Esophagus muscularis mucosa (tissue), 4 donors: ENCODE data around the gene STAMBP. TPM values are rescaled to one million over a fixed set of nuclear protein-coding genes. Genes with fewer than 3 reads are reported as not detected.

Source experiments
- DNase-seq: peaks from one replicate; pipeline ENCODE4 v3.0.0-alpha.2; 2017; ENCODE audit errors: extremely low spot score
- H3K27ac ChIP-seq, 4 donors: fragments of 200-600 bp; sonication (generic); replicated peaks in 1 of 4; 1 replicate in 3 of 4; 2 replicates in 1 of 4; pipeline ENCODE4 v1.5.1; 2016 to 2019; ENCODE audit warnings: mild to moderate bottlenecking in 1 of 4
- H3K27me3 ChIP-seq, 4 donors: fragments of 200-600 bp; sonication (generic); one replicate each; pipeline versions ENCODE4 v1.5.1 to v1.6.0; 2016 to 2019
- H3K36me3 ChIP-seq, 4 donors: fragments of 200-600 bp; sonication (generic); one replicate each; pipeline ENCODE4 v1.5.1; 2016 to 2019
- H3K4me1 ChIP-seq, 4 donors: fragments of 200-600 bp; sonication (generic); one replicate each; pipeline ENCODE4 v1.5.1; 2016 to 2019
- H3K4me3 ChIP-seq, 4 donors: fragments of 200-600 bp; sonication (generic); 1 replicate in 2 of 4; 2 replicates in 2 of 4; pipeline ENCODE4 v1.5.1; 2016 to 2019; ENCODE audit warnings: mild to moderate bottlenecking in 4 of 4, moderate library complexity in 1 of 4
- H3K9me3 ChIP-seq, 4 donors: fragments of 200-600 bp; sonication (generic); 1 replicate in 3 of 4; 2 replicates in 1 of 4; pipeline ENCODE4 v1.5.1; 2016 to 2019
- EP300 ChIP-seq: sonication (generic); formaldehyde crosslinking; IDR thresholded peaks from one replicate; pipeline ENCODE4 v1.6.1; 2017; ENCODE audit warnings: antibody characterized with exemption
- POLR2A ChIP-seq: fragments of 450-650 bp; IDR thresholded peaks from one replicate; pipeline ENCODE4 v1.6.1; 2017; ENCODE audit warnings: antibody characterized with exemption, moderate library complexity, mild to moderate bottlenecking, low read depth
- POLR2AphosphoS5 ChIP-seq, 2 donors: sonication (generic); formaldehyde crosslinking; IDR thresholded peaks; one replicate each; pipeline ENCODE4 v1.6.1; 2017; ENCODE audit warnings: antibody characterized with exemption in 2 of 2
- WGBS: methylation state at CpG from one replicate; pipeline ENCODE4 v1.1.5; 2018; 5-methylcytosine and 5-hydroxymethylcytosine counted together
- intact Hi-C: fragments of 100-400 bp; cut with DNase I; formaldehyde crosslinking; loops from one replicate; pipeline ENCODE4 v1.15.1; 2023
- total RNA-seq, 4 donors: library from RNA; depleted of rRNA; stranded (reverse); fragments of >200 nt; gene quantifications; one replicate each; pipeline versions ENCODE4 v1.1.0 to v1.2.1, GENCODE V29; 2016
- TF ChIP-seq, protein P1 (sequence below), 3 experiments: fragments of 200-600 bp in 2 of 3; fragments of 450-650 bp in 1 of 3; sonication (generic) in 2 of 3; IDR thresholded peaks; one replicate each; pipeline ENCODE4 v1.5.1; 2017 to 2019; ENCODE audit warnings: antibody characterized with exemption in 3 of 3, mild to moderate bottlenecking in 2 of 3, moderate library complexity in 1 of 3

Gene STAMBP
- total RNA-seq, 4 donors from 2014 or later, result 32.3 to 73.8 (median 34.1) TPM

GRCh38 chr2:73906847-73907505, 78.2 kb downstream of the STAMBP start:
- TF ChIP-seq POLR2AphosphoS5 (IDR thresholded peaks at IDR 0.05) (peak; percentile 43 to 78), EP300 (no peak)
- H3K4me3 ChIP-seq, result no peak overlapping the region
- no peaks in the 10 kb centered on the region for H3K27me3 ChIP-seq
- peaks cover 0 to 73% (median 42%) of the 10 kb centered on the region in 4 donors for H3K36me3 ChIP-seq
- WGBS, result 46% methylated on average over 5 of the region's 5 CpGs
- H3K9me3 ChIP-seq, result no peaks in the 10 kb centered on the region
- intact Hi-C loops, result no loop called here
- peak overlapping the region; percentile 59 to 94 (median 64) for H3K27ac ChIP-seq
- DNase-seq, result no peak
- H3K4me1 ChIP-seq, result peaks cover 0 to 45% (median 39%) of the 10 kb centered on the region in 4 donors

DNA sequence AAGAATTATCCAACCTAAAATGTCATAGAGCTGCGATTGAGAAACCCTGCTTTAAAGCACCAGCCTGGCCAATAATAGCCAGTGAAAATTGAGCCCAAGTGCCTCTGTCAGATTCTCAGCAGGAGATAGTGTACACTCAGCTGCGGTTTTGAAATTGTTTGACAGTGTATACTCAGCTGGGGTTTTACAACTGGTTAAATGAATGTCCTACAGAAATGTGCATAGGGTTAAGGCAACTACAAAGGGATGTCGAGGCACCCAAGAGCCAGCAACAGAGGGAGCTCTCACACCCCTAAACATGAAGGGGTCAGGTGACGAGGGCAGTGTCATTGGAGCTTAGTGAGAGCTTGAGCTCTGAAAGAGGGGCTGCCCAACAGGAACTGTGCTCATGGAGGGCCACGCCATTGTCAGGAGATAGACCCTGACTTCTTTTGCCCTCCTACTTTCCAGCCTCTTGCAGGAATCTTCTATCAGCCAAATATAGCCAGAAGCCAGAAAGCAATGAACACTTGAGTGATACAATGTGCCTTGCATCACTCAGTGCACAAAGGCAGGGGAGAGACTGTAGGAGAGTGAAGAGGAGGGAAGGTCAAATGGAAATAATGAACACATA, 79.2 kb downstream of the STAMBP start:
- Histone ChIP-seq H3K4me1 (peaks cover 0 to 35% (median 30%) of the 10 kb centered on the region in 4 donors), H3K36me3 (peaks cover 0 to 70% (median 36%) of the 10 kb centered on the region in 4 donors), H3K4me3 (no peak overlapping the region), H3K27ac (peak overlapping the region; percentile 59 to 94 (median 64)), H3K27me3 (no peaks in the 10 kb centered on the region), H3K9me3 (no peaks in the 10 kb centered on the region)
- 22% methylated on average over 5 of the region's 5 CpGs for WGBS
- intact Hi-C loops, result no loop called here
- TF ChIP-seq POLR2A (no peak), POLR2AphosphoS5 (IDR thresholded peaks at IDR 0.05) (peak; percentile 68 to 82)
- TF ChIP-seq, protein P1, sequence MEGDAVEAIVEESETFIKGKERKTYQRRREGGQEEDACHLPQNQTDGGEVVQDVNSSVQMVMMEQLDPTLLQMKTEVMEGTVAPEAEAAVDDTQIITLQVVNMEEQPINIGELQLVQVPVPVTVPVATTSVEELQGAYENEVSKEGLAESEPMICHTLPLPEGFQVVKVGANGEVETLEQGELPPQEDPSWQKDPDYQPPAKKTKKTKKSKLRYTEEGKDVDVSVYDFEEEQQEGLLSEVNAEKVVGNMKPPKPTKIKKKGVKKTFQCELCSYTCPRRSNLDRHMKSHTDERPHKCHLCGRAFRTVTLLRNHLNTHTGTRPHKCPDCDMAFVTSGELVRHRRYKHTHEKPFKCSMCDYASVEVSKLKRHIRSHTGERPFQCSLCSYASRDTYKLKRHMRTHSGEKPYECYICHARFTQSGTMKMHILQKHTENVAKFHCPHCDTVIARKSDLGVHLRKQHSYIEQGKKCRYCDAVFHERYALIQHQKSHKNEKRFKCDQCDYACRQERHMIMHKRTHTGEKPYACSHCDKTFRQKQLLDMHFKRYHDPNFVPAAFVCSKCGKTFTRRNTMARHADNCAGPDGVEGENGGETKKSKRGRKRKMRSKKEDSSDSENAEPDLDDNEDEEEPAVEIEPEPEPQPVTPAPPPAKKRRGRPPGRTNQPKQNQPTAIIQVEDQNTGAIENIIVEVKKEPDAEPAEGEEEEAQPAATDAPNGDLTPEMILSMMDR (IDR thresholded peaks at IDR 0.05), result peak in 2 of 3 experiments; percentile 17 to 18
- no peak for DNase-seq

DNA sequence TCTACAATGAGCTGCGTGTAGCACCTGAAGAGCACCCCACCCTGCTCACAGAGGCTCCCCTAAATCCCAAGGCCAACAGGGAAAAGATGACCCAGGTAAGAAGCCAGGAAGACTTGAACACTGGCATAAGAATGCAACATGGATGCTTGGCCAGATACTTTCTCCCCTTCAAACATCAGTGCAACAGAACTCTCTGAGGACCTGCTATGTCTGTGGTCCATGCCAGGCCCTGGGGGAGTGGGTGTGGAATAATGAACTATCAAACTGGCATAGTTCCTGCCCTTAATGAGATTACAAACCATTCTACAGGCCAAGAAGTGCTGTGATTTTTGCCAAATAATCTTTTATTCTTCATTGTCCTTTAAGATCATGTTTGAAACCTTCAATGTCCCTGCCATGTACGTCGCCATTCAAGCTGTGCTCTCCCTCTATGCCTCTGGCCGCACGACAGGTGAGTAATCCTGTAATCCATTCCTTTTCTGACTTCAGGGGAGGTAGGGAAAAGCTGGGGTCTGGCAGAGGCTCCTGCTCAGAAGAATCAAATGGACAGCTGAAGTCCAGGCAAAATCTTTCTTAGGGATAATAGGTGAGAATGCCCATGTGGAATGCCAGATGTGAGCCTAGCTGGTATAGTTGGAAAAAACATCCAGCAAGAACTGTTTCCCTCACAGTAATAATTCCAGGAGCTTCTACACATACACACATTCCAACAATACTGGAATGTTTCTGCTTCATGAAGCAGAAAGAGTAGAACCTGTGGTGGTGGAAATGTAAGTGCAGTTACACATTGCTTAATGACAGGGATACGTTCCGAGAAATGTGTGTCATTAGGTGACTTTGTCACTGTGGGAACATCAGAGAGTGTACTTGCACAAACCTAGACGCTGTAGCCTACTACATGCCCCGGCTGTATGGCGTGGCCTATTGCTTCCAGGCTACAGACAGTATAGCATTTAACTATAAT, 80.2 kb downstream of the STAMBP start:
- Histone ChIP-seq H3K27ac (peak overlapping the region; percentile 59 to 94 (median 64)), H3K4me3 (no peak overlapping the region), H3K9me3 (no peaks in the 10 kb centered on the region), H3K4me1 (peaks cover 0 to 32% (median 24%) of the 10 kb centered on the region in 4 donors), H3K36me3 (peaks cover 0 to 72% (median 43%) of the 10 kb centered on the region in 4 donors), H3K27me3 (no peaks in the 10 kb centered on the region)
- no peak for DNase-seq
- WGBS, result 52% methylated on average over 10 of the region's 10 CpGs
- intact Hi-C loops, result no loop called here
- peak; percentile 77 to 91 for TF ChIP-seq POLR2AphosphoS5 (IDR thresholded peaks at IDR 0.05)
- TF ChIP-seq, protein P1 (IDR thresholded peaks at IDR 0.05), result no peak

DNA sequence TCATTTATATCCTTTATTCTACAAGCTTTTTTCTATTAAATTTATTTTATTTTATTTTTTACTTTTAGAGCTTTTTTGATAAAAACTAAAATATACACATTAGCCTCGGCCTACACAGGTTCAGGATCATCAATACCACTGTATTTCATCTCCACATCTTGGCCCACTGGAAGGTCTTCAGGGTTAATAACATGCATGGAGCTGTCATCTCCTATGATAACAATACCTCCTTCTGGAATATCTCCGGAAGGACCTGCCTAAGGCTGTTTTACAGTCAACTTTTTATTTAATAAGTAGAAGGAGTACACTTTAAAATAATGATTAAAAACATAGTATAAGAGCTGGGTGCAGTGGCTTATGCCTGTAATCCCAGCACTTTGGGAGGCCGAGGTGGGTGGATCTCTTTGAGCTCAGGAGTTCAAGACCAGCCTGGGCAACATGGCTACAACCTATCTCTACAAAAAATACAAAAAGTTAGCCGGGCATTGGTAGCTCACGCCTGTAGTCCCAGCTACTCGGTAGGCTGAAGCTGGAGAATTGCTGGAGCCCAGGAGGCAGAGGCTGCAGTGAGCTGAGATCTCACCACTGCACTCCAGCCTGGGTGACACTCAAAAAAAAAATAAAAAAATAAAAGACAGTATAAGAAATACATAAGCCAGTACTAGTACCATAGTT, 82.2 kb downstream of the STAMBP start:
- 52% methylated on average over 6 of the region's 6 CpGs for WGBS
- TF ChIP-seq, protein P1 (IDR thresholded peaks at IDR 0.05), result no peak
- peak in 1 of 2 donors; percentile 59 for TF ChIP-seq POLR2AphosphoS5 (IDR thresholded peaks at IDR 0.05)
- no peak for DNase-seq
- H3K9me3 ChIP-seq, result no peaks in the 10 kb centered on the region
- H3K27ac ChIP-seq, result peak overlapping the region; percentile 61 to 94 (median 63)
- H3K4me1 ChIP-seq, result peaks cover 0 to 35% (median 24%) of the 10 kb centered on the region in 4 donors
- H3K4me3 ChIP-seq, result no peak overlapping the region
- H3K36me3 ChIP-seq, result peaks cover 0 to 89% (median 61%) of the 10 kb centered on the region in 4 donors
- H3K27me3 ChIP-seq, result no peaks in the 10 kb centered on the region
- intact Hi-C loops, result no loop called here
